ENCODE results near the gene VDAC1. TPM values are rescaled to one million over a fixed set of nuclear protein-coding genes. Genes with fewer than 3 reads are reported as not detected.

Gene VDAC1
- total and polyA plus RNA-seq, 3 experiments from 2014 or later = 92.8 to 422 (median 409) TPM

DNA sequence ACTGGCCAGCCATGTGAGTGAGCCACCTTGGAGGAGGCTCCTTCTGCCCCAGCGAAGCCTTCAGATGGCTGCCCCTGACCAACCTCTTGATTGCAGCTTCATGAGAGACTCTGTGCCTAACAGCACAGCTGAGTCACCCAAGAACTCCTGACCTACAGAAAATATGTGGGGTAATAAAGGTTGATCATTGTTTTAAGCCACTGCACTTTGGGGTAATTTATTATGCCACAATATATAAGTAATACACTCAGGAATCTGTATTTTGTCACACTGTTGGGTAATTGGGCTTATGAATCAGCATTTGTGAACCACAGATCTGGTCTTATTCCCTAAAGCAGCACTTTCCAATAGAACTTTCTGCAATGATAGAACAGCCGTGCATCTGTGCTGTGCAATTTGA is 24.4 kb upstream of the VDAC1 start:
- no peak for DNase-seq
- Histone ChIP-seq H3K4me1 (ENCODE audit: insufficient read depth, low read length) (no peaks in the 10 kb centered on the region), H3K9me3 (ENCODE audit: low read length) (no peaks in the 10 kb centered on the region), H3K27ac (ENCODE audit: low read depth, low read length) (no peak overlapping the region), H3K4me3 (ENCODE audit: low read length) (no peak overlapping the region), H3K36me3 (ENCODE audit: insufficient read depth, low read length) (no peaks in the 10 kb centered on the region), H3K27me3 (ENCODE audit: insufficient read depth, low read length, poor library complexity, severe bottlenecking) (no peaks in the 10 kb centered on the region)
- Mint-ChIP-seq H3K27me3 (peaks cover 6 to 12% of the 10 kb centered on the region in 2 donors), H3K4me1 (no peaks in the 10 kb centered on the region), H3K9me3 (no peaks in the 10 kb centered on the region), H3K36me3 (no peaks in the 10 kb centered on the region), H3K27ac (no peak overlapping the region), H3K4me3 (no peak overlapping the region)
- CTCF ChIA-PET = no interaction called here
- POLR2A ChIA-PET = no interaction called here

DNA sequence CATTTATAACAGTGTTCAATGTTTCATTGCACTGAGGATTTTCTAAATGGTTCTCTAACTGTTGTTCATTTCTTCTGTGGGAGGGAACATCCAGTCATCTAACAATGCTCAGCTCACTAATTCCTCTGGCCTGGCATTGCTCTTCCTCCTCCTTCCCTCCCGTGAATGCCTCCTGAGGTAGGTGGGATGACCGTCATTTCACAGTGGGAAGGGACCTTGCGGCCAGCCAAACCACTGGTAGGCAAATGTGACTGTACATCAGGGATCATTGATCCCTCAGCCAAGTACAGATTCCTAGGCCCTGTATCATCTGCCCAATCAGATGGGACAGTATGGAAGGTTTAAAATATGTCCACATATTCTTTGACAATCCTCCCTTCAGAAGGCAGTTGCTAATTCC is 23.7 kb upstream of the VDAC1 start:
- no peak overlapping the region for H3K27ac Mint-ChIP-seq
- ChIA-PET CTCF (no interaction called here), POLR2A (no interaction called here)
- Histone ChIP-seq H3K36me3 (ENCODE audit: insufficient read depth, low read length) (no peaks in the 10 kb centered on the region), H3K27me3 (ENCODE audit: insufficient read depth, low read length, poor library complexity, severe bottlenecking) (no peaks in the 10 kb centered on the region), H3K9me3 (ENCODE audit: low read length) (no peaks in the 10 kb centered on the region), H3K27ac (ENCODE audit: low read depth, low read length) (no peak overlapping the region), H3K4me3 (ENCODE audit: low read length) (no peak overlapping the region), H3K4me1 (ENCODE audit: insufficient read depth, low read length) (no peaks in the 10 kb centered on the region)
- H3K27me3 Mint-ChIP-seq = peaks cover 6 to 12% of the 10 kb centered on the region in 2 donors
- no peaks in the 10 kb centered on the region for H3K9me3 Mint-ChIP-seq
- no peaks in the 10 kb centered on the region for H3K36me3 Mint-ChIP-seq
- H3K4me3 Mint-ChIP-seq = no peak overlapping the region
- H3K4me1 Mint-ChIP-seq = no peaks in the 10 kb centered on the region
- DNase-seq = no peak

GRCh38 chr5:134027288-134027615 is 22.5 kb upstream of the VDAC1 start:
- no peak for DNase-seq
- H3K36me3 ChIP-seq (ENCODE audit: insufficient read depth, low read length) = no peaks in the 10 kb centered on the region
- no peaks in the 10 kb centered on the region for H3K9me3 Mint-ChIP-seq
- no peaks in the 10 kb centered on the region for H3K4me1 Mint-ChIP-seq
- H3K9me3 ChIP-seq (ENCODE audit: low read length) = no peaks in the 10 kb centered on the region
- no peaks in the 10 kb centered on the region for H3K36me3 Mint-ChIP-seq
- no peak overlapping the region for H3K4me3 ChIP-seq (ENCODE audit: low read length)
- CTCF ChIA-PET = interaction anchor here (1.0 to 2.3 kb wide), 8 partner anchors 12 to 262 kb away, joined by 3 to 10 read pairs (median 6); no protein-coding TSS in a partner anchor
- no peak overlapping the region for H3K27ac ChIP-seq (ENCODE audit: low read depth, low read length)
- H3K27me3 Mint-ChIP-seq = peaks cover 6 to 12% of the 10 kb centered on the region in 2 donors
- POLR2A ChIA-PET = no interaction called here
- H3K27me3 ChIP-seq (ENCODE audit: insufficient read depth, low read length, poor library complexity, severe bottlenecking) = no peaks in the 10 kb centered on the region
- no peak overlapping the region for H3K4me3 Mint-ChIP-seq
- no peak overlapping the region for H3K27ac Mint-ChIP-seq
- H3K4me1 ChIP-seq (ENCODE audit: insufficient read depth, low read length) = no peaks in the 10 kb centered on the region

DNA sequence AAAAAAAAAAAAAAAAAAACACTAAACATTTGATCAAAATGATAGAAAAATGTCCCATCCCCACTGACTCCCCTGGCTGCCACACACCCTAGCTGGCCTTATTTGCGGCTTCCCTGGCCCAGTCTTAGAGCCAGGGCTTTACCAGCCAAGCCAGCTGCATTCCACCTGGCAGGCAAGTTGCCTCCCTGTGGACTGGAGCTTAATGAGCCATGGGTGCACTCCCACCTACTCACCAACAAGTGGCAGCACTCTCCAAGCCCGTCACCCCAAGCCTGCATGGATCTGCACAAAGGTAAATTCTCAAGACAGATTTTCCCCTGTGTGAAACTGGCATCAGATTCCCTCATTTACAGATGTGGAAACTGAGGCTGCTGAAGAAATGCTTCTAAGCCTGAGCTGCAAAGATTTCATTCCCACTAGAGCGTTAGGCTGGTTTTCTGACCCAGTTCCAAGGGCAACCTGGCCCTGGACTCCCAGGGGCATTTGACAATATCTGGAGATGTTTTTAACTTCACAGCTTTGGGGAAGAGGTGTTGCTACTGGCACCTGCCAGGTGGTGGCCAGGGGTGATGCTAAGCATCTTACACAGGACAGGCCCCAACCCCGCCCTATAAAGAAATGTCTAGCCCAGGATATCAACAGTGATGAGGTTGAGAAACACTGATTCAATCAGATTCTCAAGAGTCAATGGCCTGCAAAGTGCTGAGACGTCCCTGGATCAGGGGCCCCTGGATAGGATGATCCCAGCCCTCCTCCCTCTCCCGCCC is 21.9 kb upstream of the VDAC1 start:
- DNase-seq = peak; percentile 7 to 71 (median 21)
- H3K27me3 Mint-ChIP-seq = peaks cover 6 to 12% of the 10 kb centered on the region in 2 donors

GRCh38 chr5:134025786-134026185 is 21.0 kb upstream of the VDAC1 start:
- H3K4me3 Mint-ChIP-seq = no peak overlapping the region
- no peak for DNase-seq
- H3K4me1 Mint-ChIP-seq = no peaks in the 10 kb centered on the region
- Histone ChIP-seq H3K4me3 (ENCODE audit: low read length) (no peak overlapping the region), H3K27me3 (ENCODE audit: insufficient read depth, low read length, poor library complexity, severe bottlenecking) (no peaks in the 10 kb centered on the region), H3K27ac (ENCODE audit: low read depth, low read length) (no peak overlapping the region), H3K36me3 (ENCODE audit: insufficient read depth, low read length) (no peaks in the 10 kb centered on the region), H3K4me1 (ENCODE audit: insufficient read depth, low read length) (no peaks in the 10 kb centered on the region), H3K9me3 (ENCODE audit: low read length) (no peaks in the 10 kb centered on the region)
- no peak overlapping the region for H3K27ac Mint-ChIP-seq
- H3K9me3 Mint-ChIP-seq = no peaks in the 10 kb centered on the region
- POLR2A ChIA-PET = no interaction called here
- CTCF ChIA-PET = interaction anchor here (0.6 to 2.3 kb wide), 10 partner anchors 14 to 264 kb away, joined by 3 to 10 read pairs (median 6); no protein-coding TSS in a partner anchor
- H3K36me3 Mint-ChIP-seq = no peaks in the 10 kb centered on the region
- peaks cover 8 to 12% of the 10 kb centered on the region in 2 donors for H3K27me3 Mint-ChIP-seq

More for the DNA sequence above, 21.9 kb upstream of the VDAC1 start:
- H3K36me3 ChIP-seq (ENCODE audit: insufficient read depth, low read length) = no peaks in the 10 kb centered on the region
- ChIA-PET POLR2A (interaction anchor here (0.6 to 1.0 kb wide), 3 partner anchors 22 to 592 kb away, joined by 3 to 7 read pairs (median 3); partner anchors contain the start of gene VDAC1), CTCF (interaction anchor here (0.6 to 2.3 kb wide), 17 partner anchors 13 to 263 kb away, joined by 3 to 10 read pairs (median 4); no protein-coding TSS in a partner anchor)
- no peaks in the 10 kb centered on the region for H3K4me1 Mint-ChIP-seq
- no peaks in the 10 kb centered on the region for H3K36me3 Mint-ChIP-seq
- no peaks in the 10 kb centered on the region for H3K4me1 ChIP-seq (ENCODE audit: insufficient read depth, low read length)
- peak overlapping the region in 2 of 8 donors; percentile 47 to 65 for H3K27ac Mint-ChIP-seq
- H3K9me3 Mint-ChIP-seq = no peaks in the 10 kb centered on the region
- H3K27ac ChIP-seq (ENCODE audit: low read depth, low read length) = no peak overlapping the region
- no peaks in the 10 kb centered on the region for H3K27me3 ChIP-seq (ENCODE audit: insufficient read depth, low read length, poor library complexity, severe bottlenecking)
- H3K4me3 ChIP-seq (ENCODE audit: low read length) = no peak overlapping the region
- no peak overlapping the region for H3K4me3 Mint-ChIP-seq
- no peaks in the 10 kb centered on the region for H3K9me3 ChIP-seq (ENCODE audit: low read length)

DNA sequence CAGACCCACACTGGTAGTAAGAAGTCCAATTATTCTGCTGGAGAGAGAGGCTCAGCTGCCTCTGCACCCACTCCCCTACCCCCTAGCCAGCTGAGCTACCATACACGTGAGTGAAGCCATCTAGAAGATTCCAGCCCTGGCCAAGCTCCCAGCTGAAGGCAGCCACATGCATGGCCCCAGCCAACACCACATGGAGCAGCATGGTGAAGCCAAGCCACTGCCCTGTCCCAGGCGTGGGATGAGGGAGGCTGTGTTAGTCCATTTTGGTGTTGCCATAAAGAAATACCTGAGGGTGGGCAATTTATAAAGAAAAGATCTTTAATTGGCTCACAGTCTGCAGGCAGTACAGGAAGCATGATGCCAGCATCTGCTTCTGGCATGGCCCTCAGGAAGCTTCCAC is 20.0 kb upstream of the VDAC1 start:
- ChIA-PET CTCF (interaction anchor here (0.8 kb wide), 1 partner anchor 15 kb away, joined by 4 read pairs; no protein-coding TSS in a partner anchor), POLR2A (no interaction called here)
- Mint-ChIP-seq H3K4me3 (no peak overlapping the region), H3K4me1 (no peaks in the 10 kb centered on the region), H3K9me3 (no peaks in the 10 kb centered on the region), H3K36me3 (no peaks in the 10 kb centered on the region), H3K27ac (no peak overlapping the region), H3K27me3 (peaks cover 8 to 12% of the 10 kb centered on the region in 2 donors)
- Histone ChIP-seq H3K27me3 (ENCODE audit: insufficient read depth, low read length, poor library complexity, severe bottlenecking) (no peaks in the 10 kb centered on the region), H3K36me3 (ENCODE audit: insufficient read depth, low read length) (no peaks in the 10 kb centered on the region), H3K4me3 (ENCODE audit: low read length) (no peak overlapping the region), H3K27ac (ENCODE audit: low read depth, low read length) (no peak overlapping the region), H3K4me1 (ENCODE audit: insufficient read depth, low read length) (no peaks in the 10 kb centered on the region), H3K9me3 (ENCODE audit: low read length) (no peaks in the 10 kb centered on the region)
- no peak for DNase-seq

DNA sequence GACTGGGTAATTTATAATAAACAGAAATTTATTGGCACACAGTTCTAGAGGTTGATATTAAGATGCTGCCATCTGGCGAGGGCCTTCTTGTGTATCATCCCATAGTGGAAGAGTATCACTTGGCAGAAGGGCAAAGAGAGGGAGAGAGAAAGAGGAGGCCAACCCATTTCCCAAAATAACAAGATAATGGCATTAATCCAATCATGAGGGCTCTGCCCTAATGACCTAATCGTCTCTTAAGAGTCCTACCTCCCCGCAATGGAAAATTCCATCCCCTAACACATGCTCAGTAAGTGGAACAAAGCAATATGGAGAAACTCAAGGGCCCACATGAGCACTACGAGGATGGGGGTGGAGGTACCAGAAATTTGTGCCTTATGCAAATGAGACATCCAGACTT is 17.6 kb upstream of the VDAC1 start:
- H3K4me1 Mint-ChIP-seq = no peaks in the 10 kb centered on the region
- CTCF ChIA-PET = no interaction called here
- no peak overlapping the region for H3K27ac Mint-ChIP-seq
- Histone ChIP-seq H3K27me3 (ENCODE audit: insufficient read depth, low read length, poor library complexity, severe bottlenecking) (no peaks in the 10 kb centered on the region), H3K4me3 (ENCODE audit: low read length) (no peak overlapping the region), H3K9me3 (ENCODE audit: low read length) (no peaks in the 10 kb centered on the region), H3K36me3 (ENCODE audit: insufficient read depth, low read length) (no peaks in the 10 kb centered on the region), H3K4me1 (ENCODE audit: insufficient read depth, low read length) (no peaks in the 10 kb centered on the region), H3K27ac (ENCODE audit: low read depth, low read length) (no peak overlapping the region)
- peaks cover 8% of the 10 kb centered on the region in 2 donors for H3K27me3 Mint-ChIP-seq
- no peak overlapping the region for H3K4me3 Mint-ChIP-seq
- no peaks in the 10 kb centered on the region for H3K36me3 Mint-ChIP-seq
- DNase-seq = no peak
- POLR2A ChIA-PET = no interaction called here
- no peaks in the 10 kb centered on the region for H3K9me3 Mint-ChIP-seq

DNA sequence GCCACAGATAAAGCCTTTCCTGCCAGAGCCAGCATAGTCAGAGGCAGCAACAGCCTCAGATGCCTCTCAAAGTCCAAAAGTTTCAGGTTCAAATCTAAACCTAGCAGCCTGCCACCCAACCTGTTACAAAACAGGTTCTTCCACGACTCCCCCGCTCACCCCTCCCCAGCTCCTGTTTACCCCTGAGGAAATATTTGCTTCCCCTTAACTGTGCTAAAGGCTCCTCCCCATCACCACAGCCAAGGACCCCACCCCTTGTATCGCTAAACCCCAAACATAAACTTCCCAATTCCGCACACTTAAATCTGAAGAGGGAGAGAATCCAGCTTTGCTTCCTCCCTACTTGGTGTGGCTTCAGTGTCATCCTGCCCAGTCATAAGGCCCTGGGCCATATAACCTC is 15.4 kb upstream of the VDAC1 start:
- no peaks in the 10 kb centered on the region for H3K4me1 ChIP-seq (ENCODE audit: insufficient read depth, low read length)
- Mint-ChIP-seq H3K27me3 (peaks cover 2 to 6% of the 10 kb centered on the region in 2 donors), H3K36me3 (no peaks in the 10 kb centered on the region), H3K27ac (peak overlapping the region in 1 of 8 donors; percentile 3), H3K9me3 (no peaks in the 10 kb centered on the region), H3K4me1 (no peaks in the 10 kb centered on the region), H3K4me3 (no peak overlapping the region)
- H3K4me3 ChIP-seq (ENCODE audit: low read length) = no peak overlapping the region
- ChIA-PET POLR2A (interaction anchor here (0.6 kb wide), 1 partner anchor 45 kb away, joined by 7 read pairs; no protein-coding TSS in a partner anchor), CTCF (no interaction called here)
- no peaks in the 10 kb centered on the region for H3K27me3 ChIP-seq (ENCODE audit: insufficient read depth, low read length, poor library complexity, severe bottlenecking)
- DNase-seq = no peak
- no peaks in the 10 kb centered on the region for H3K36me3 ChIP-seq (ENCODE audit: insufficient read depth, low read length)
- no peaks in the 10 kb centered on the region for H3K9me3 ChIP-seq (ENCODE audit: low read length)
- H3K27ac ChIP-seq (ENCODE audit: low read depth, low read length) = no peak overlapping the region
